Upper lobe of right lung (tissue), 1 donor: ENCODE measurements around the gene WDR88. TPM values are rescaled to one million over a fixed set of nuclear protein-coding genes. Genes with fewer than 3 reads are reported as not detected.
"Not testable (repeated sequence)": the region's sequence is repeated elsewhere in the genome, so short reads cannot be mapped to it uniquely, and the experiment has no call there.

Experiments used
- ATAC-seq: fragments of 200-7000 bp; cut with Tn5 transposase; one replicate; pipeline ENCODE4 v1.9.1; 2020; ENCODE audit warnings: mild to moderate bottlenecking, moderate library complexity
- DNase-seq: peaks from one replicate; pipeline ENCODE4 v3.0.0-alpha.2; 2020
- H3K27ac ChIP-seq: fragments of 200-600 bp; one replicate; pipeline ENCODE4 v1.8.0; 2022
- H3K27me3 ChIP-seq: fragments of 200-600 bp; one replicate; pipeline ENCODE4 v1.8.0; 2022; ENCODE audit warnings: mild to moderate bottlenecking
- H3K36me3 ChIP-seq: fragments of 200-600 bp; one replicate; pipeline ENCODE4 v1.8.0; 2022
- H3K4me1 ChIP-seq: fragments of 200-600 bp; one replicate; pipeline ENCODE4 v1.8.0; 2022
- H3K4me3 ChIP-seq: fragments of 200-600 bp; one replicate; pipeline ENCODE4 v1.8.0; 2022; ENCODE audit warnings: mild to moderate bottlenecking
- H3K9me3 ChIP-seq: fragments of 200-600 bp; one replicate; pipeline ENCODE4 v1.8.0; 2022
- CTCF ChIP-seq: fragments of 200-600 bp; IDR thresholded peaks from one replicate; pipeline ENCODE4 v1.8.0; 2022; ENCODE audit warnings: antibody characterized with exemption
- intact Hi-C: fragments of 100-400 bp; cut with DNase I; formaldehyde crosslinking; loops from one replicate; pipeline ENCODE4 v1.11.0; 2022
- total RNA-seq: library from RNA; stranded (reverse); fragmentation: NEBNext Ultra II Directional; extraction: Animal tissue kit (Norgen Biotek cat#: 25700); gene quantifications from one replicate; pipeline ENCODE4 v1.2.1, GENCODE V29; 2021
- donor health status: DM: no; HTN: yes; CAD: no; lungs with severe emphysema.

WDR88 gene
- total RNA-seq, 1 donor from 2014 or later: not detected

GRCh38 chr19:33206261-33207039 is 74.5 kb downstream of the WDR88 start:
- intact Hi-C loops: no loop called here
- no peak for ATAC-seq

GRCh38 chr19:33207040-33207620 is 75.2 kb downstream of the WDR88 start:
- Histone ChIP-seq H3K4me3 (no peak overlapping the region), H3K27ac (no peak overlapping the region), H3K9me3 (no peaks in the 10 kb centered on the region), H3K27me3 (no peaks in the 10 kb centered on the region), H3K4me1 (no peaks in the 10 kb centered on the region), H3K36me3 (no peaks in the 10 kb centered on the region)
- no peak for TF ChIP-seq CTCF
- DNase-seq (no peak), ATAC-seq (no peak)
- intact Hi-C loops: no loop called here

More at GRCh38 chr19:33206261-33207039, 74.5 kb downstream of the WDR88 start:
- H3K4me1 ChIP-seq: no peaks in the 10 kb centered on the region
- TF ChIP-seq CTCF: no peak
- H3K4me3 ChIP-seq: no peak overlapping the region
- H3K27ac ChIP-seq: no peak overlapping the region
- no peak for DNase-seq
- no peaks in the 10 kb centered on the region for H3K9me3 ChIP-seq
- no peaks in the 10 kb centered on the region for H3K36me3 ChIP-seq
- H3K27me3 ChIP-seq: no peaks in the 10 kb centered on the region

- Histone ChIP-seq H3K27me3 (no peaks in the 10 kb centered on the region), H3K27ac (no peak overlapping the region), H3K4me1 (no peaks in the 10 kb centered on the region), H3K36me3 (no peaks in the 10 kb centered on the region), H3K4me3 (no peak overlapping the region), H3K9me3 (no peaks in the 10 kb centered on the region)
- intact Hi-C loops: no loop called here
- ATAC-seq (no peak), DNase-seq (no peak)
- no peak for TF ChIP-seq CTCF
These were observed 76.0 kb downstream of the WDR88 start for GRCh38 chr19:33207903-33208302.

GRCh38 chr19:33208371-33208895 is 76.5 kb downstream of the WDR88 start:
- DNase-seq: no peak
- Histone ChIP-seq H3K27ac (no peak overlapping the region), H3K4me1 (no peaks in the 10 kb centered on the region), H3K27me3 (no peaks in the 10 kb centered on the region), H3K36me3 (no peaks in the 10 kb centered on the region), H3K4me3 (no peak overlapping the region), H3K9me3 (no peaks in the 10 kb centered on the region)
- no peak for TF ChIP-seq CTCF
- no peak for ATAC-seq
- intact Hi-C loops: no loop called here

- Histone ChIP-seq H3K4me3 (no peak overlapping the region), H3K36me3 (no peaks in the 10 kb centered on the region), H3K27ac (no peak overlapping the region), H3K9me3 (no peaks in the 10 kb centered on the region), H3K4me1 (no peaks in the 10 kb centered on the region), H3K27me3 (no peaks in the 10 kb centered on the region)
- ATAC-seq (no peak), DNase-seq (no peak)
- intact Hi-C loops: no loop called here
- no peak for TF ChIP-seq CTCF
These were observed 77.3 kb downstream of the WDR88 start for GRCh38 chr19:33208904-33209849.

- intact Hi-C loops, H3K27me3 ChIP-seq, H3K9me3 ChIP-seq, H3K27ac ChIP-seq, DNase-seq, H3K4me3 ChIP-seq, H3K36me3 ChIP-seq, H3K4me1 ChIP-seq, ATAC-seq: not testable (repeated sequence)
These were observed 77.9 kb downstream of the WDR88 start for GRCh38 chr19:33209850-33210230.
